GM12874 (cell line): ENCODE results near the gene SLAMF1.

Experiments used
- CTCF ChIP-seq: IDR thresholded peaks from 2 replicates; pipeline ENCODE4 v1.5.1; 2011; ENCODE audit warnings: low read depth, mild to moderate bottlenecking, control low read depth, low read length, moderate library complexity; ENCODE audit not compliant: insufficient read depth

The SLAMF1 gene

DNA sequence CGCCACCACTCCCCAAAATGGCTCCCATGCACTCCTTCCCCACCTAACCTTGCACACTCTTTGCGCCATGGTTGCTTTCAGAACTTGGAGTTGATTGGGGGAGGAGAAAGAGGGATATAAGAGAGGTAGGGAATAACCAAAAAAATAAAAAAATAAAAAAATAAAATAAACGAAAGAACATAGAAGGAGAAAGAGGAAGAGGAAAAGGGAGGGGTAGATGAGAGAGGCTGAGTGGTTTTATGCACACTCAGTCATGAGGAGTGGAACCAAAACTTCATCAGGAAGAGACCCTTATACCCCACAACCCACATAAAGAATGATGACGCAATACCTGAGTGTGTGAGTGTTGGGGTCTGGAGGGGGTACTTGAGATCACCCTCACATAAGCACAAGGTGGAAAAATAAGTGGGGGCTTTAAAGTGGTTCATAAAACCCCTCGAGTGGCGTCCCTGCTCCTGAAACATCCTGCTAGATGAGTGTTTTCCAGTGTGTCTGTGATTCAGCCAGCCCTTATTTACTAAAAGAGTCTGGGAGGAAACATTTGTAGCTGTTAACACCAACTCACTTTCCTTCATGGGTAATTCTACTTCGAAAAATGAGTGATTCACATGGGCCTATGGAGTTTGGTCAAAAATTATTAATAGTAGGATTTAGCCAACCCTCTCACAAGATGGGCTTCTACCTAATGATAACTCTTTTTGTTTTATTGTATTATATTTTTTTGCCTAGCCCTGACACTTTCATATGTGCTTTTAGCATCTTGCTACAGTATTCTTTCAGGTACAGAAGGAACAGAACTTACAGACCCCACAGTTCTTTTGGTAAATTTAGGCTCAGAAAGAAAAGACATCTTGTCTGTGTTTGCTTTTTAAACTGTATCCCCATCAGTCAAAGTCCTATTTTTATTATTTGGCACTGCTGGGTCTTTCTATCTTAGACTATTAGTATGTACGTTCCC lies 5.2 kb downstream of the SLAMF1 start:
- no peak for TF ChIP-seq CTCF

GRCh38 chr1:160640359-160641123 lies 6.3 kb downstream of the SLAMF1 start:
- no peak for TF ChIP-seq CTCF

DNA sequence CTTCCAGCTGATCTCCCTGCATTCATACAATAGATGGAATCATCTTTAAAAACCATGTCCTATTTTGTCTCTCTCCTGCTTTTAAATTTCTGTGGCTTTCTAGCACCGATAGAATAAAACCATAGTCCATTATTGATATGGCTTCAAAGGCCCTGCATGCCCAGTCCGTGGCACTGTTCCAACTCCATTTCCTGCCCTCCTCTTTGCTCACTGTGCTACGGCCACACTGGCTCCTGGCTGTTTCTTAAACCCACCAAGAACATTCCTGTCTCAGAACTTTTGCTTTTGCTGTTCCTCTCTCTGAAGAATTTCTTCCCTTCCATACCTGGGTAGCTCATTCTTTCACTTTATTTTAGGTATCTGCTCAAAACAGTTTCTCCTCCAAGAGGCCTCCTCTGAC lies 7.2 kb downstream of the SLAMF1 start:
- TF ChIP-seq CTCF: no peak

- no peak for TF ChIP-seq CTCF
These were observed 7.9 kb downstream of the SLAMF1 start for GRCh38 chr1:160638926-160639325.

- TF ChIP-seq CTCF: no peak
These were observed 8.3 kb downstream of the SLAMF1 start for GRCh38 chr1:160638540-160638857.

GRCh38 chr1:160637821-160638539 lies 8.9 kb downstream of the SLAMF1 start:
- TF ChIP-seq CTCF: no peak

DNA sequence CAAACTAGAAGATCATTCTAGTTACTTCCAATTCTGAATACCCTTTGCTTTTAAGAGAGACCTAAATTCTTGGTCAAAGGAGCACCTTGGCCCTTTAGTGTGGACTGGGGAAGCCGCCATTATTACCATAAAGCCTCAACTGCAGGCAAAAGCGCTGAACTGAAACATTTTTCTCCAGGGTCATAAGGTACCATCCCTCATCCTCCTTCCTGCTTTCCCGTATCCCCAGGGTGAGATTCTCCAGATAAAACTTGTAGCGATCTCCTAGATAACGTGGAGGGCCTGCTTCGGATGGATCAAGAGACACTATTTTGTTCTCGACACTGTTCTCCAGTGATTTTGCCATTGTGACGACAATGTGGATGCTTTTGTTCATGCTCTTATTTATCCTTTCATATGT lies 9.8 kb downstream of the SLAMF1 start:
- TF ChIP-seq CTCF: no peak
